HepG2 (cell line): Measurements from ENCODE around the gene LIME1. TPM values are rescaled to one million over a fixed set of nuclear protein-coding genes. Genes with fewer than 3 reads are reported as not detected.

Source experiments
- FOXA3 ChIP-seq: IDR thresholded peaks from 2 replicates; pipeline ENCODE4 v1.6.1; 2016; ENCODE audit warnings: missing genetic modification reagents, missing compliant biosample characterization
- KLF12 ChIP-seq: sonication (generic); formaldehyde crosslinking; IDR thresholded peaks from 2 replicates; pipeline ENCODE4 v1.4.0; 2020; ENCODE audit warnings: missing genetic modification reagents, borderline replicate concordance
- KLF13 ChIP-seq: sonication (generic); formaldehyde crosslinking; IDR thresholded peaks from 2 replicates; pipeline ENCODE4 v1.4.0; 2020; ENCODE audit warnings: mild to moderate bottlenecking, missing genetic modification reagents
- KLF6 ChIP-seq: IDR thresholded peaks from 2 replicates; pipeline ENCODE4 v1.8.0; 2016; ENCODE audit warnings: missing biosample characterization, missing genetic modification reagents
- KLF9 ChIP-seq: IDR thresholded peaks from 2 replicates; pipeline ENCODE4 v1.6.1; 2016; ENCODE audit warnings: low read depth
- PCBP2 ChIP-seq: fragments of 200-400 bp; formaldehyde crosslinking; optimal IDR thresholded peaks from 2 replicates; pipeline ENCODE3; 2018; ENCODE audit warnings: low read length, low read depth; ENCODE audit not compliant: poor library complexity, severe bottlenecking
- RFX5 ChIP-seq: IDR thresholded peaks from 2 replicates; pipeline ENCODE4 v1.6.1; 2011; ENCODE audit warnings: low read depth, low read length, improper control_type of control experiment
- RXRA ChIP-seq: sonication (generic); formaldehyde crosslinking; IDR thresholded peaks from 2 replicates; pipeline ENCODE4 v1.5.1; 2020; ENCODE audit warnings: missing genetic modification reagents
- SIX1 ChIP-seq: sonication (generic); formaldehyde crosslinking; IDR thresholded peaks from 2 replicates; pipeline ENCODE4 v1.4.0; 2020; ENCODE audit warnings: missing genetic modification reagents, borderline replicate concordance
- SRSF1 ChIP-seq: fragments of 200-400 bp; formaldehyde crosslinking; optimal IDR thresholded peaks from 2 replicates; pipeline ENCODE3; 2017; ENCODE audit warnings: mild to moderate bottlenecking, low read depth, low read length, moderate library complexity
- ZFP62 ChIP-seq: sonication (generic); formaldehyde crosslinking; IDR thresholded peaks from 2 replicates; pipeline ENCODE4 v1.4.0; 2020; ENCODE audit warnings: missing genetic modification reagents
- ZFYVE20 ChIP-seq: sonication (generic); formaldehyde crosslinking; IDR thresholded peaks from 2 replicates; pipeline ENCODE4 v1.8.0; 2023; ENCODE audit warnings: low read depth, mild to moderate bottlenecking, moderate library complexity, missing genetic modification reagents, borderline replicate concordance
- ZMYM3 ChIP-seq: sonication (generic); formaldehyde crosslinking; IDR thresholded peaks from 2 replicates; pipeline ENCODE4 v1.5.1; 2020; ENCODE audit warnings: mild to moderate bottlenecking, missing genetic modification reagents
- ZNF354B ChIP-seq: sonication (generic); formaldehyde crosslinking; IDR thresholded peaks from 2 replicates; pipeline ENCODE4 v1.8.0; 2022; ENCODE audit warnings: mild to moderate bottlenecking, missing genetic modification reagents
- ZNF589 ChIP-seq: sonication (generic); formaldehyde crosslinking; conservative IDR thresholded peaks from 2 replicates; pipeline ENCODE4 v1.8.0; 2022; ENCODE audit warnings: mild to moderate bottlenecking, moderate library complexity, missing genetic modification reagents
- ZNF773 ChIP-seq: sonication (generic); formaldehyde crosslinking; IDR thresholded peaks from 2 replicates; pipeline ENCODE4 v1.4.0; 2020; ENCODE audit warnings: missing genetic modification reagents, borderline replicate concordance
- polyA plus RNA-seq, 8 experiments: library from polyadenylated mRNA; depleted of rRNA in 3 of 8; stranded (reverse) in 7 of 8; unstranded in 1 of 8; fragments of >200 nt; fragmentation: Illumina TruSeq in 4 of 8; extraction: Trizol in 4 of 8; gene quantifications; 2 replicates each; pipeline versions ENCODE4 v1.2.1 to v1.2.3, GENCODE V29; 2011 to 2016; ENCODE audit warnings: low read depth in 4 of 8, missing spikeins in 1 of 8, mixed read lengths in 1 of 8; ENCODE audit not compliant: insufficient read depth in 1 of 8
- total RNA-seq, 5 experiments: library from RNA; depleted of rRNA; stranded (reverse); fragments of >200 nt; fragmentation: Illumina TruSeq; extraction: Trizol; gene quantifications; 2 replicates each; pipeline ENCODE4 v1.2.3, GENCODE V29; 2016; ENCODE audit warnings: low read depth in 1 of 5
- TF ChIP-seq, protein P1 (sequence below): sonication (generic); formaldehyde crosslinking; conservative IDR thresholded peaks from 2 replicates; pipeline ENCODE4 v1.4.0; 2020; ENCODE audit warnings: missing genetic modification reagents
- TF ChIP-seq, protein P2 (sequence below): sonication (generic); formaldehyde crosslinking; IDR thresholded peaks from 2 replicates; pipeline ENCODE4 v1.8.0; 2023; ENCODE audit warnings: mild to moderate bottlenecking, missing genetic modification reagents
- TF ChIP-seq, protein P3 (sequence below): IDR thresholded peaks from 2 replicates; pipeline ENCODE4 v1.6.1; 2016; ENCODE audit warnings: low read depth, missing genetic modification reagents, missing compliant biosample characterization
- TF ChIP-seq, protein P4 (sequence below): sonication (generic); formaldehyde crosslinking; IDR thresholded peaks from 2 replicates; pipeline ENCODE4 v1.8.1; 2023; ENCODE audit warnings: mild to moderate bottlenecking, missing genetic modification reagents
- TF ChIP-seq, protein P5 (sequence below): sonication (generic); formaldehyde crosslinking; IDR thresholded peaks from 2 replicates; pipeline ENCODE4 v1.4.0; 2020; ENCODE audit warnings: missing genetic modification reagents

Gene LIME1
- total and polyA plus RNA-seq, 2 of the 13 experiments (the other 11 are each of a cell fraction or from before 2014, with no cell fraction given): 13.0 to 61.5 TPM

DNA sequence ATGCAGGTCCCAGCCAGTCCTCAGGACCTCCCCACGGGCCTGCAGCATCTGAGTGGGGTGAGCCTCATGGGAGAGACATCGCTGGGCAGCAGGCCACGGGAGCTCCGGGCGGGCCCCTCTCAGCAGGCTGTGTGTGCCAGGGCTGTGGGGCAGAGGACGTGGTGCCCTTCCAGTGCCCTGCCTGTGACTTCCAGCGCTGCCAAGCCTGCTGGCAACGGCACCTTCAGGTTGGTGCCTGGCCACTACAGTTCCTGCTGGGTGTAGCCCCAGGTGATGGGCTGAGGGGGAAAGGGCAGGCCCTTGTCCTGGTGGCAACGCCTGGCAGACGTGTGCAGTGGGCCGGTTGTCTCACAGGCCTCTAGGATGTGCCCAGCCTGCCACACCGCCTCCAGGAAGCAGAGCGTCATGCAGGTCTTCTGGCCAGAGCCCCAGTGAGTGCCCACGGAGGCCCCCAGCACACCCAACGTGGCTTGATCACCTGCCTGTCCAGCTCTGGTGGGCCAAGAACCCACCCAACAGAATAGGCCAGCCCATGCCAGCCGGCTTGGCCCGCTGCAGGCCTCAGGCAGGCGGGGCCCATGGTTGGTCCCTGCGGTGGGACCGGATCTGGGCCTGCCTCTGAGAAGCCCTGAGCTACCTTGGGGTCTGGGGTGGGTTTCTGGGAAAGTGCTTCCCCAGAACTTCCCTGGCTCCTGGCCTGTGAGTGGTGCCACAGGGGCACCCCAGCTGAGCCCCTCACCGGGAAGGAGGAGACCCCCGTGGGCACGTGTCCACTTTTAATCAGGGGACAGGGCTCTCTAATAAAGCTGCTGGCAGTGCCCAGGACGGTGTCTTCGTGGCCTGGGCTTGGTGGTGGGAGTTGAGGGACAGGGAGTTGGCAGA is 40.8 kb upstream of the LIME1 start (continued):
- TF ChIP-seq ZNF589 (CRISPR knock-in tag) (no peak), FOXA3 (CRISPR knock-in tag) (no peak), SRSF1 (peak; percentile 7), RFX5 (no peak), ZNF773 (CRISPR knock-in tag) (no peak), KLF6 (no peak), KLF9 (no peak), KLF13 (CRISPR knock-in tag) (no peak), KLF12 (CRISPR knock-in tag) (0 out of 2 replicates have a peak, but pooled peaks have one; percentile 22), ZFYVE20 (CRISPR knock-in tag) (no peak), ZNF354B (CRISPR knock-in tag) (no peak), ZMYM3 (CRISPR knock-in tag) (no peak), ZFP62 (no peak), RXRA (CRISPR knock-in tag) (peak; percentile 12; the same call in 1 of the 2 replicates), SIX1 (CRISPR knock-in tag) (no peak), PCBP2 (no peak)
- TF ChIP-seq, protein P1, sequence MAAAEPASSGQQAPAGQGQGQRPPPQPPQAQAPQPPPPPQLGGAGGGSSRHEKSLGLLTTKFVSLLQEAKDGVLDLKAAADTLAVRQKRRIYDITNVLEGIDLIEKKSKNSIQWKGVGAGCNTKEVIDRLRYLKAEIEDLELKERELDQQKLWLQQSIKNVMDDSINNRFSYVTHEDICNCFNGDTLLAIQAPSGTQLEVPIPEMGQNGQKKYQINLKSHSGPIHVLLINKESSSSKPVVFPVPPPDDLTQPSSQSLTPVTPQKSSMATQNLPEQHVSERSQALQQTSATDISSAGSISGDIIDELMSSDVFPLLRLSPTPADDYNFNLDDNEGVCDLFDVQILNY: no peak
- TF ChIP-seq, protein P2, sequence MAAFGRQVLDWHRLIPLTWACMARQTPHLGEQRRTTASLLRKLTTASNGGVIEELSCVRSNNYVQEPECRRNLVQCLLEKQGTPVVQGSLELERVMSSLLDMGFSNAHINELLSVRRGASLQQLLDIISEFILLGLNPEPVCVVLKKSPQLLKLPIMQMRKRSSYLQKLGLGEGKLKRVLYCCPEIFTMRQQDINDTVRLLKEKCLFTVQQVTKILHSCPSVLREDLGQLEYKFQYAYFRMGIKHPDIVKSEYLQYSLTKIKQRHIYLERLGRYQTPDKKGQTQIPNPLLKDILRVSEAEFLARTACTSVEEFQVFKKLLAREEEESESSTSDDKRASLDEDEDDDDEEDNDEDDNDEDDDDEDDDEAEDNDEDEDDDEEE (CRISPR knock-in tag): no peak
- TF ChIP-seq, protein P3, sequence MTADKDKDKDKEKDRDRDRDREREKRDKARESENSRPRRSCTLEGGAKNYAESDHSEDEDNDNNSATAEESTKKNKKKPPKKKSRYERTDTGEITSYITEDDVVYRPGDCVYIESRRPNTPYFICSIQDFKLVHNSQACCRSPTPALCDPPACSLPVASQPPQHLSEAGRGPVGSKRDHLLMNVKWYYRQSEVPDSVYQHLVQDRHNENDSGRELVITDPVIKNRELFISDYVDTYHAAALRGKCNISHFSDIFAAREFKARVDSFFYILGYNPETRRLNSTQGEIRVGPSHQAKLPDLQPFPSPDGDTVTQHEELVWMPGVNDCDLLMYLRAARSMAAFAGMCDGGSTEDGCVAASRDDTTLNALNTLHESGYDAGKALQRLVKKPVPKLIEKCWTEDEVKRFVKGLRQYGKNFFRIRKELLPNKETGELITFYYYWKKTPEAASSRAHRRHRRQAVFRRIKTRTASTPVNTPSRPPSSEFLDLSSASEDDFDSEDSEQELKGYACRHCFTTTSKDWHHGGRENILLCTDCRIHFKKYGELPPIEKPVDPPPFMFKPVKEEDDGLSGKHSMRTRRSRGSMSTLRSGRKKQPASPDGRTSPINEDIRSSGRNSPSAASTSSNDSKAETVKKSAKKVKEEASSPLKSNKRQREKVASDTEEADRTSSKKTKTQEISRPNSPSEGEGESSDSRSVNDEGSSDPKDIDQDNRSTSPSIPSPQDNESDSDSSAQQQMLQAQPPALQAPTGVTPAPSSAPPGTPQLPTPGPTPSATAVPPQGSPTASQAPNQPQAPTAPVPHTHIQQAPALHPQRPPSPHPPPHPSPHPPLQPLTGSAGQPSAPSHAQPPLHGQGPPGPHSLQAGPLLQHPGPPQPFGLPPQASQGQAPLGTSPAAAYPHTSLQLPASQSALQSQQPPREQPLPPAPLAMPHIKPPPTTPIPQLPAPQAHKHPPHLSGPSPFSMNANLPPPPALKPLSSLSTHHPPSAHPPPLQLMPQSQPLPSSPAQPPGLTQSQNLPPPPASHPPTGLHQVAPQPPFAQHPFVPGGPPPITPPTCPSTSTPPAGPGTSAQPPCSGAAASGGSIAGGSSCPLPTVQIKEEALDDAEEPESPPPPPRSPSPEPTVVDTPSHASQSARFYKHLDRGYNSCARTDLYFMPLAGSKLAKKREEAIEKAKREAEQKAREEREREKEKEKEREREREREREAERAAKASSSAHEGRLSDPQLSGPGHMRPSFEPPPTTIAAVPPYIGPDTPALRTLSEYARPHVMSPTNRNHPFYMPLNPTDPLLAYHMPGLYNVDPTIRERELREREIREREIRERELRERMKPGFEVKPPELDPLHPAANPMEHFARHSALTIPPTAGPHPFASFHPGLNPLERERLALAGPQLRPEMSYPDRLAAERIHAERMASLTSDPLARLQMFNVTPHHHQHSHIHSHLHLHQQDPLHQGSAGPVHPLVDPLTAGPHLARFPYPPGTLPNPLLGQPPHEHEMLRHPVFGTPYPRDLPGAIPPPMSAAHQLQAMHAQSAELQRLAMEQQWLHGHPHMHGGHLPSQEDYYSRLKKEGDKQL (CRISPR knock-in tag): no peak
- TF ChIP-seq, protein P4, sequence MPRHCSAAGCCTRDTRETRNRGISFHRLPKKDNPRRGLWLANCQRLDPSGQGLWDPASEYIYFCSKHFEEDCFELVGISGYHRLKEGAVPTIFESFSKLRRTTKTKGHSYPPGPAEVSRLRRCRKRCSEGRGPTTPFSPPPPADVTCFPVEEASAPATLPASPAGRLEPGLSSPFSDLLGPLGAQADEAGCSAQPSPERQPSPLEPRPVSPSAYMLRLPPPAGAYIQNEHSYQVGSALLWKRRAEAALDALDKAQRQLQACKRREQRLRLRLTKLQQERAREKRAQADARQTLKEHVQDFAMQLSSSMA (CRISPR knock-in tag): no peak
- TF ChIP-seq, protein P5, sequence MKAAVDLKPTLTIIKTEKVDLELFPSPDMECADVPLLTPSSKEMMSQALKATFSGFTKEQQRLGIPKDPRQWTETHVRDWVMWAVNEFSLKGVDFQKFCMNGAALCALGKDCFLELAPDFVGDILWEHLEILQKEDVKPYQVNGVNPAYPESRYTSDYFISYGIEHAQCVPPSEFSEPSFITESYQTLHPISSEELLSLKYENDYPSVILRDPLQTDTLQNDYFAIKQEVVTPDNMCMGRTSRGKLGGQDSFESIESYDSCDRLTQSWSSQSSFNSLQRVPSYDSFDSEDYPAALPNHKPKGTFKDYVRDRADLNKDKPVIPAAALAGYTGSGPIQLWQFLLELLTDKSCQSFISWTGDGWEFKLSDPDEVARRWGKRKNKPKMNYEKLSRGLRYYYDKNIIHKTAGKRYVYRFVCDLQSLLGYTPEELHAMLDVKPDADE (CRISPR knock-in tag): no peak
